Naive thymus-derived CD8-positive, alpha-beta T cell (primary cell): ENCODE results near the gene ASCC1. TPM values are rescaled to one million over a fixed set of nuclear protein-coding genes. Genes with fewer than 3 reads are reported as not detected.
"Not testable (repeated sequence)": the region's sequence is repeated elsewhere in the genome, so short reads cannot be mapped to it uniquely, and the experiment has no call there.

ENCODE experiments used
- ATAC-seq, 2 donors: fragments of 150-1000 bp; cut with Tn5 transposase in 1 of 2; sonication (Bioruptor Pico), chemical (Tn5 transposase) in 1 of 2; 1 replicate in 1 of 2; 2 replicates in 1 of 2; pipeline ENCODE4 v1.10.0; 2021; ENCODE audit warnings: mild to moderate bottlenecking in 2 of 2, moderate library complexity in 2 of 2
- POLR2A ChIA-PET: fragments of 350-600 bp; sonication (Branson Sonifier 250); formaldehyde crosslinking; loops from one replicate; lab custom pipeline; 2021; ENCODE audit warnings: antibody characterized with exemption; lab: Charles Lee
- DNase-seq, 10 donors: peaks; one replicate each; pipeline versions ENCODE4 v3.0.0 to v3.0.0-alpha.2; 2020 to 2022
- H3K27ac Mint-ChIP-seq, 10 donors: one replicate each; pipeline ENCODE4 v1.8.0; 2020 to 2022; ENCODE audit warnings: mild to moderate bottlenecking in 10 of 10, mixed read lengths in 10 of 10, moderate library complexity in 4 of 10, inconsistent platforms in 1 of 10
- H3K27me3 Mint-ChIP-seq, 5 donors: one replicate each; pipeline ENCODE4 v1.8.0; 2021 to 2022; ENCODE audit warnings: mixed read lengths in 5 of 5
- H3K36me3 Mint-ChIP-seq, 3 donors: one replicate each; pipeline ENCODE4 v1.8.0; 2020 to 2022; ENCODE audit warnings: mixed read lengths in 3 of 3, mild to moderate bottlenecking in 2 of 3, inconsistent platforms in 1 of 3
- H3K4me1 Mint-ChIP-seq, 4 donors: one replicate each; pipeline ENCODE4 v1.8.0; 2021 to 2022; ENCODE audit warnings: mixed read lengths in 4 of 4
- H3K4me3 Mint-ChIP-seq, 10 donors: one replicate each; pipeline ENCODE4 v1.8.0; 2020 to 2022; ENCODE audit warnings: mild to moderate bottlenecking in 10 of 10, mixed read lengths in 10 of 10, moderate library complexity in 6 of 10, inconsistent platforms in 1 of 10
- H3K9me3 Mint-ChIP-seq, 9 donors: one replicate each; pipeline ENCODE4 v1.8.0; 2020 to 2022; ENCODE audit warnings: mixed read lengths in 9 of 9, mild to moderate bottlenecking in 3 of 9, inconsistent platforms in 1 of 9, moderate library complexity in 1 of 9
- polyA plus RNA-seq, 3 donors: library from polyadenylated mRNA; unstranded; fragments of 300-500 nt; fragmentation: Illumina TruSeq; gene quantifications; one replicate each; pipeline ENCODE4 v1.2.3, GENCODE V29; 2021
- total RNA-seq, 8 experiments: library from RNA in 2 of 8; stranded (reverse) in 2 of 8; gene quantifications; one replicate each; pipeline ENCODE4 v1.2.3 and lab custom pipeline; 2021 to 2026

The ASCC1 gene
- total and polyA plus RNA-seq, 5 experiments from 2014 or later: 21.2 to 44.4 (median 24.7) TPM

DNA sequence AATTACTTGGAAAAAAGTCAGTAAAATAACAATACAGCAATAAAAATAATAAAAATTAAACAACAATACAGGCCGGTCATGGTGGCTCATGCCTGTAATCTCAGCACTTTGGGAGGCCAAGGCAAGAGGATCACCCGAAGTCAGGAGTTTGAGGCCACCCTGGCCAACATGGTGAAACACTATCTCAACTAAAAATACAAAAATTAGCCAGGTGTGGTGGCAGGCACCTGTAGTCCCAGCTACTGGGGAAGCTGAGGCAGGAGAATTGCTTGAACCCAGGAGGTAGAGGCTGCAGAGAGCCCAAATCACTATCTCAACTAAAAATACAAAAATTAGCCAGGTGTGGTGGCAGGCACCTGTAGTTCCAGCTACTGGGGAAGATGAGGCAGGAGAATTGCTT is 4.2 kb downstream of the ASCC1 start:
- not testable (repeated sequence) for H3K27me3 Mint-ChIP-seq, H3K9me3 Mint-ChIP-seq, H3K4me3 Mint-ChIP-seq, ATAC-seq, DNase-seq
- POLR2A ChIA-PET: interaction anchor here (1.3 kb wide), 1 partner anchor 108 kb away, joined by 3 read pairs; no protein-coding TSS in a partner anchor
- Mint-ChIP-seq H3K27ac (peak overlapping the region in 5 of 10 donors; percentile 13 to 34 (median 27)), H3K4me1 (peaks cover 15 to 55% (median 36%) of the 10 kb centered on the region in 4 donors), H3K36me3 (peaks cover 0 to 42% (median 20%) of the 10 kb centered on the region in 3 donors)

GRCh38 chr10:72211381-72211780 is 4.7 kb downstream of the ASCC1 start:
- peak overlapping the region in 2 of 10 donors; percentile 18 to 33 for H3K27ac Mint-ChIP-seq
- not testable (repeated sequence) for H3K9me3 Mint-ChIP-seq, DNase-seq, ATAC-seq, H3K27me3 Mint-ChIP-seq, H3K4me3 Mint-ChIP-seq
- POLR2A ChIA-PET: interaction anchor here (1.3 kb wide), 1 partner anchor 108 kb away, joined by 3 read pairs; no protein-coding TSS in a partner anchor
- peaks cover 16 to 54% (median 35%) of the 10 kb centered on the region in 4 donors for H3K4me1 Mint-ChIP-seq
- H3K36me3 Mint-ChIP-seq: peaks cover 0 to 46% (median 20%) of the 10 kb centered on the region in 3 donors

DNA sequence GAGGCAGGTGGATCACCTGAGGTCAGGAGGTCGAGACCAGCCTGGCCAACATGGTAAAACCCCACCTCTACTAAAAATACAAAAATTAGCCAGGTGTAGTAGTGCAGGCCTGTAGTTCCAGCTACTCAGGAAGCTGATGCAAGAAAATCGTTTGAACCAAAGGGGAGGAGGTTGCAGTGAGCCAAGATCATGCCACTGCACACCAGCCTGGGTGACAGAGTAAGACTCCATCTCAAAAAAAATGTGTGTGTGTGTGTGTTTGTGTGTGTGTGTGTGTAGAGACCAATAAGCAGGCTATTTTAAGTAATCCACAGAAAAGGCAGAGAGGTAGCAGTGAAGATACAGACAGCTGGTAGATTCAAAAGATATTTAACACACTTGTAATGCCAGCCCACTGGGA is 7.5 kb downstream of the ASCC1 start:
- peaks cover 11 to 41% (median 18%) of the 10 kb centered on the region in 4 donors for H3K4me1 Mint-ChIP-seq
- H3K36me3 Mint-ChIP-seq: peaks cover 0 to 70% (median 24%) of the 10 kb centered on the region in 3 donors
- peak in 1 of 2 donors; percentile 25 for ATAC-seq
- not testable (repeated sequence) for H3K27me3 Mint-ChIP-seq, DNase-seq, H3K9me3 Mint-ChIP-seq
- POLR2A ChIA-PET: interaction anchor here (0.6 to 0.7 kb wide), 2 partner anchors 11 to 51 kb away, joined by 3 read pairs; no protein-coding TSS in a partner anchor
- peak overlapping the region in 8 of 10 donors; percentile 14 to 67 (median 36) for H3K4me3 Mint-ChIP-seq
- H3K27ac Mint-ChIP-seq: peak overlapping the region; percentile 15 to 86 (median 62)

DNA sequence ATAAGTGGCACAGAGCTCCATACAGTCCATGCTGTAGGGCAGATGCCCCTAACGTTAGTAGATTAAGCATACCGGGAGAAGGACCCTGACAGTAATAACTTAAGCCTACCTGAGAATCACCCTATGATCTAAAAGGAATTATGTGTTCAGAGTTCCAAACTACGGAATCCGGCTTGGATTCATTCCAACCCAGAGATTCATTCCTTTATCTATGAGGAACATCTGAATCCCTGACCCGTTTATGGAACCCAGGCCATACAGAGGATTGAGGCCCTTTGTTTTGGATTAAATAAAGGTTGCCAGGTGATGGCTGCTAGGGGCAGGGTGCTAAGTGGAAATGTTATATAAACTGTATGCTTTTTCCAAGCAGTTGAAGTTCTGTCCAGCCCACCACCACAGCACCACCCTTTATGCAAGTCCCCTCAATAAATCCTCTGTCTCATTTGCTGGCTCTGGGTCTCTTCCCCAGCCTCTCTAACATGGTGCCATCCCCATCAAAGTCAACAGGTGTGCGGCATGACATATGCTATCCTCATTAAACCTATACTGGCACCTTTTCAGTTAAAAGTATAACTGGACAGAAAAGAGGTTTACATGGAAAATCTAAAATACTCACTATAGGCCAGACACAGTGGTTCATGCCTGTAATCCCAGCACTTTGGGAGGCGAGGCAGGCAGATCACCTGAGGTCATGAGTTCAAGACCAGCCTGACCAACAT is 9.4 kb downstream of the ASCC1 start:
- Mint-ChIP-seq H3K4me1 (peaks cover 6 to 33% (median 10%) of the 10 kb centered on the region in 4 donors), H3K36me3 (peaks cover 4 to 77% (median 26%) of the 10 kb centered on the region in 3 donors), H3K9me3 (no peaks in the 10 kb centered on the region), H3K27me3 (no peaks in the 10 kb centered on the region), H3K4me3 (no peak overlapping the region), H3K27ac (peak overlapping the region in 2 of 10 donors; percentile 26 to 76)
- POLR2A ChIA-PET: interaction anchor here (1.5 kb wide), 1 partner anchor 9 kb away, joined by 3 read pairs; the partner anchor contains the start of gene ANAPC16
- ATAC-seq: no peak
- DNase-seq: no peak

GRCh38 chr10:72204724-72205123 is 11.4 kb downstream of the ASCC1 start:
- Mint-ChIP-seq H3K9me3 (no peaks in the 10 kb centered on the region), H3K27ac (no peak overlapping the region), H3K27me3 (no peaks in the 10 kb centered on the region), H3K36me3 (peaks cover 4 to 78% (median 18%) of the 10 kb centered on the region in 3 donors), H3K4me1 (peaks cover 6 to 24% (median 9%) of the 10 kb centered on the region in 4 donors), H3K4me3 (no peak overlapping the region)
- POLR2A ChIA-PET: interaction anchor here (1.5 kb wide), 1 partner anchor 11 kb away, joined by 3 read pairs; the partner anchor contains the start of gene ANAPC16
- ATAC-seq (no peak), DNase-seq (no peak)

GRCh38 chr10:72204296-72204695 is 11.8 kb downstream of the ASCC1 start:
- DNase-seq: no peak
- H3K36me3 Mint-ChIP-seq: peaks cover 4 to 80% (median 21%) of the 10 kb centered on the region in 3 donors
- POLR2A ChIA-PET: interaction anchor here (3.2 kb wide), 1 partner anchor 12 kb away, joined by 12 read pairs; the partner anchor contains the start of genes ANAPC16 and ASCC1
- no peak for ATAC-seq
- peaks cover 6 to 24% (median 9%) of the 10 kb centered on the region in 4 donors for H3K4me1 Mint-ChIP-seq
- H3K4me3 Mint-ChIP-seq: no peak overlapping the region
- no peaks in the 10 kb centered on the region for H3K27me3 Mint-ChIP-seq
- peak overlapping the region in 1 of 10 donors; percentile 41 for H3K27ac Mint-ChIP-seq
- H3K9me3 Mint-ChIP-seq: no peaks in the 10 kb centered on the region

GRCh38 chr10:72201293-72201692 is 14.8 kb downstream of the ASCC1 start:
- no peaks in the 10 kb centered on the region for H3K9me3 Mint-ChIP-seq
- POLR2A ChIA-PET: interaction anchor here (1.0 to 3.2 kb wide), 2 partner anchors 15 to 133 kb away, joined by 3 to 12 read pairs; partner anchors contain the start of genes ANAPC16 and ASCC1
- no peak overlapping the region for H3K27ac Mint-ChIP-seq
- ATAC-seq: no peak
- H3K36me3 Mint-ChIP-seq: peaks cover 4 to 73% (median 14%) of the 10 kb centered on the region in 3 donors
- H3K27me3 Mint-ChIP-seq: no peaks in the 10 kb centered on the region
- no peak for DNase-seq
- H3K4me3 Mint-ChIP-seq: no peak overlapping the region
- peaks cover 0 to 7% (median under 1%) of the 10 kb centered on the region in 4 donors for H3K4me1 Mint-ChIP-seq

- no peak for DNase-seq
- no peaks in the 10 kb centered on the region for H3K27me3 Mint-ChIP-seq
- POLR2A ChIA-PET: interaction anchor here (1.0 kb wide), 1 partner anchor 133 kb away, joined by 3 read pairs; no protein-coding TSS in a partner anchor
- H3K27ac Mint-ChIP-seq: no peak overlapping the region
- peaks cover 4 to 75% (median 18%) of the 10 kb centered on the region in 3 donors for H3K36me3 Mint-ChIP-seq
- no peak overlapping the region for H3K4me3 Mint-ChIP-seq
- peaks cover 0 to 7% (median under 1%) of the 10 kb centered on the region in 4 donors for H3K4me1 Mint-ChIP-seq
- no peak for ATAC-seq
- H3K9me3 Mint-ChIP-seq: no peaks in the 10 kb centered on the region
Observed at GRCh38 chr10:72200883-72201282, 15.2 kb downstream of the ASCC1 start.

- peak overlapping the region in 1 of 10 donors; percentile 33 for H3K27ac Mint-ChIP-seq
- H3K9me3 Mint-ChIP-seq: no peaks in the 10 kb centered on the region
- H3K36me3 Mint-ChIP-seq: peaks cover 4 to 65% (median 18%) of the 10 kb centered on the region in 3 donors
Observed at GRCh38 chr10:72194949-72195348, 21.1 kb downstream of the ASCC1 start.

GRCh38 chr10:72186982-72187330 is 29.1 kb downstream of the ASCC1 start:
- Mint-ChIP-seq H3K36me3 (peaks cover 7 to 51% (median 34%) of the 10 kb centered on the region in 3 donors), H3K27ac (peak overlapping the region in 5 of 10 donors; percentile 16 to 77 (median 54))
- no peak for ATAC-seq

More at GRCh38 chr10:72194949-72195348, 21.1 kb downstream of the ASCC1 start:
- no peak for DNase-seq
- Mint-ChIP-seq H3K27me3 (no peaks in the 10 kb centered on the region), H3K4me3 (no peak overlapping the region), H3K4me1 (peaks cover 0 to 3% (median 0%) of the 10 kb centered on the region in 4 donors)
- POLR2A ChIA-PET: interaction anchor here (0.7 to 1.3 kb wide), 4 partner anchors 21 to 87 kb away, joined by 3 read pairs; partner anchors contain the start of genes ANAPC16 and ASCC1
- ATAC-seq: no peak

GRCh38 chr10:72186258-72186981 is 29.7 kb downstream of the ASCC1 start:
- peaks cover 0 to 7% (median 3%) of the 10 kb centered on the region in 9 donors for H3K9me3 Mint-ChIP-seq
- DNase-seq (no peak), ATAC-seq (no peak)
- H3K27ac Mint-ChIP-seq: peak overlapping the region in 8 of 10 donors; percentile 8 to 77 (median 55)
- peak overlapping the region in 4 of 10 donors; percentile 3 to 39 (median 24) for H3K4me3 Mint-ChIP-seq
- peaks cover 7 to 51% (median 34%) of the 10 kb centered on the region in 3 donors for H3K36me3 Mint-ChIP-seq
- no peaks in the 10 kb centered on the region for H3K27me3 Mint-ChIP-seq
- POLR2A ChIA-PET: interaction anchor here (0.6 to 1.2 kb wide), 6 partner anchors 11 to 153 kb away, joined by 3 to 9 read pairs (median 3); partner anchors contain the start of genes ANAPC16 and ASCC1
- H3K4me1 Mint-ChIP-seq: peaks cover 4 to 12% (median 9%) of the 10 kb centered on the region in 4 donors

More at GRCh38 chr10:72186982-72187330, 29.1 kb downstream of the ASCC1 start:
- H3K27me3 Mint-ChIP-seq: no peaks in the 10 kb centered on the region
- POLR2A ChIA-PET: interaction anchor here (0.6 to 1.2 kb wide), 6 partner anchors 11 to 153 kb away, joined by 3 to 9 read pairs (median 3); partner anchors contain the start of genes ANAPC16 and ASCC1
- peaks cover 4 to 12% (median 9%) of the 10 kb centered on the region in 4 donors for H3K4me1 Mint-ChIP-seq
- no peak for DNase-seq
- H3K4me3 Mint-ChIP-seq: peak overlapping the region in 2 of 10 donors; percentile 15 to 34
- H3K9me3 Mint-ChIP-seq: peaks cover 0 to 7% (median 3%) of the 10 kb centered on the region in 9 donors
